NCI-H1105 (cell line): ENCODE measurements around the gene ZNF385B.
"Not testable (repeated sequence)": the region's sequence is repeated elsewhere in the genome, so short reads cannot be mapped to it uniquely, and the experiment has no call there.

Experiments used
- DNase-seq: peaks from one replicate; lab custom pipeline; 2025; lab: John Stamatoyannopoulos, UW

The ZNF385B gene

GRCh38 chr2:179483131-179483530, 378.3 kb downstream of the ZNF385B start:
- no peak for DNase-seq

- DNase-seq = no peak
Observed at GRCh38 chr2:179479947-179480346, 381.5 kb downstream of the ZNF385B start.

DNA sequence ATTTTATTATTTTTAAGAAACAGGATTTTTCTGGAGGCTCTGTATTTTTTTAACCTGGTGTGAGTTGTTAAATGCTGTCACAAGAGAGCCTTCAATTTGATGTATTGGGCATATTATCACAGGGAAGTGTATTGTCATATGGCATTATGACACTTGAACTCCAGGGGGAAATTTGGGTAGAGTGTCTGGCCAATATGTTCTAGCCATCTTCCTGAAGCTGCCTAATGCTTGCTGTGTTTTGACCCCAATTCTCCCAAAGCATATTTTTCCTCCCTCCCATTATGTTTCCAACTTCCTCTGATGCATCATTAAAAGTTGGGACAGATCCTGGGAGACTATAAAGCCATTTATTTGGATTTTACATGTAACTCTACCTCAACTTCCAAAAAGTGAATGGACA, 382.6 kb downstream of the ZNF385B start:
- DNase-seq = no peak

DNA sequence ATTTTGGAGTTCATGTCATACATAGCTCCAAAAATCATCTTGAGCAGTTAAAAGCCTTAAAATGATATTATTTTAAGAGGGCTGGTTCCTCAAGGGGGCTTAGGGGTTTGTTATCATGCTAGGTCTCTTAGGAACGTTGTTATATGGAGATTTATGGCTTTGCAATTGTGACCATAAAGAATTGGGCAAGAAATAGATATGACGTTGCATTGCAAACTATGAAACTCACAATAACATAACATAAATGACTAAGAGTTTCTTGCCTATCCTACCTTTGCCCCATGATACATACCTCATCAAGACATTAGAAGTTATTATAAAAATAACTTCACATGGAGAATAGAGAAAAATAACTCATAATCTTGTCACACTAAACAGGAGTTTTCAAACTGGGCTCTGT, 390.4 kb downstream of the ZNF385B start:
- no peak for DNase-seq

GRCh38 chr2:179470089-179470488, 391.3 kb downstream of the ZNF385B start:
- DNase-seq = no peak

DNA sequence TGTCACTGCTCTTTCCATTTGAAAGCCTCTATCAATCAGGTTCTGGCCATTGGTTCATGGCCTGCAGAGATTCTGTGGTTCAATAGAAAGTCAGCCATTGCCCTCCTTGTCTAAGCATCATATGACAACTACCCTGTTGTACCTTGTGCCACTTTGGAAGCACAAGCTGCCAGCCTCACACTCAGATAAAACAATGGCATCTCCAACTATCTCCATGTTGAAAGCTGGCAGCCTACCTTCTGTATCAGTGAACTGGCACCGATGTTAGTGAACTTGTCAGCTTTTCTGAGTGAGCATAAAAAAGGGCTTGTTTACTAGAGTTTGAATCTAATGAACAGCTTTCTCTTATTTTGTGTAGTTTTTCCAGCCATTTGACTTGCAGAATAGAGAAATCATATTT, 393.5 kb downstream of the ZNF385B start:
- DNase-seq = no peak

GRCh38 chr2:179467111-179467510, 394.3 kb downstream of the ZNF385B start:
- DNase-seq = no peak

DNA sequence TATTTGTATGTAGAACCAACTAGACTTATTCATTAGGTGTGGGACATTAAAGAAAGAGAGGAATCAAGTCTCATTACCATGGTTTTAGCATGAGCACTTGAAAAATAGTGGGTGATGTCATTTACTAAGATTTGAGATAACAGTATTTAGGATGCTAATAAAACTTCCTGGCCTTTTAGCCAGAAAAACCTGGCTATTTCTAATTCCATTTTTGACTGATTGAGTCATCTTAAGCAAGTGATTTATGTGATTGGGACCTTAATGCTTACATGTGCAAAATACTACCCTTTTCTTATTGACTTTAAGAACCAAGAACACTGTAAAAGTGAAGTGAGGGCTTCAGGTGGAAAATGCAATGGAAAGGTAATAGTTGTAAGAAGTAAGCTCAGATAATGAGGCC, 400.0 kb downstream of the ZNF385B start:
- DNase-seq = no peak

- no peak for DNase-seq
Observed at GRCh38 chr2:179460181-179460929, 401.1 kb downstream of the ZNF385B start.

DNA sequence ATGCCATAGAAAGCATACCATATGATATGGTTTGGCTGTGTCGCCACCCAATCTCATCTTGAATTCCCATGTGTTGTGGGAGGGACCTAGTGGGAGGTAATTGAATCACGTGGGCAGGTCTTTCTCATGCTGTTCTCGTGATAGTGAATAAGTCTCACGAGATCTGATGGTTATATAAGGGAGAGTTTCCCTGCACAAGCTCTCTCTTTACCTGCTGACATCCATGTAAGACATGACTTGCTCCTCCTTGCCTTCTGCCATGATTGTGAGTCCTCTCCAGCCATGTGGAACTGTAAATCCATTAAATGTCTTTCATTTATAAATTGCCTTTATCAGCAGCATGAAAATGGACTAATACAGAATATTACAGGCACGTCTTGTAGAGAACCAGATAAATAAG, 403.3 kb downstream of the ZNF385B start:
- not testable (repeated sequence) for DNase-seq

DNA sequence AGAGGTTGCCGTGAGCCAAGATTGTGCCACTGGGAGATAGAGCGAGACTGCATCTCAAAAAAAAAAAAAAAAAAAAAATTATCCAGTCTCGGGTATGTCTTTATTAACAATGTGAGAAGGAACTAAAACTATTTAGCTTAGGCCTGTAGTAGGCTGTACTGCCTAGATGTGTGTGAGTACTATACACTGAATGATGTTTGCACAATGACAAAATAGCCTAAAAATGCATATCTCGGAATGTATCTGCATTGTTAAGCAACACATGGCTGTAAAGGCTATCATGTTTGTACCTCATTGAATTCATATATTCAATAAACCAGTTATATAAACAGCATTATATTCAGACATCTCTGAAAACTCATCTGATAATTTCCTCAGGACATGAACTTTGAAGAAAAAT, 405.6 kb downstream of the ZNF385B start:
- no peak for DNase-seq

- DNase-seq = no peak
Observed at GRCh38 chr2:179455172-179455524, 406.3 kb downstream of the ZNF385B start.

DNA sequence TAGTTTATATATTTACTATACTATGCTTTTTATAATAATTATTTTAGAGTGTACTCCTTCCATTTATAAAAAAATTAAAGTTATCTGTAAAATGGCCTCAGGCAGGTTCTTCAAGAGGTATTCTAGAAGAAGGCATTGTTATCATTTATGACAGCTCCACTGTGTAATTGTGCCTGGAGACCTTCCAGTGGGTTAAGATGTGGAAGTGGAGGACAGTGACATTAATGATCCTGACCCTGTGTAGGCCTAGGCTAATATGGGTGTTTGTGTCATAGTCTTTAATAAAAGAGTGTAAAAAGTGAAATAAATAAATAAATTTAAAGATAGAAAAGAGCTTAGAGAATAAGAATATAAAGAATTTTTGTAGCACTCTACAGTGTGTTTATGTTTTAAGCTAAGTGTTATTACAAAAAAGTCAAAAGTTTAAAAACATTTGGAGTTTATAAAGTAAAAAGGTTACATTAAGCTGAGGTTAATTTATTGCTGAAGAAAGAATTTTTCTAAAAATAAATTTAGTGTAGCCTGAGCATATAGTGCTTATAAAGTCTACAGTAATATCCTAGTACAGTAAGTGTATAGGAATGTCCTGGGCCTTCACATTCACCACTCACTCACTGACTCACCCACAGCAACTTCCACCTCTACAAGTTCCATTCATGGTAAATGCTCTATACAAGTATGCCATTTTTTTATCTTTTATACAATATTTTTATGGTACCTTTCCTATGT, 406.8 kb downstream of the ZNF385B start:
- DNase-seq = no peak

GRCh38 chr2:179449010-179449409, 412.4 kb downstream of the ZNF385B start:
- DNase-seq = no peak

- DNase-seq = no peak
Observed at GRCh38 chr2:179447839-179448447, 413.5 kb downstream of the ZNF385B start.

DNA sequence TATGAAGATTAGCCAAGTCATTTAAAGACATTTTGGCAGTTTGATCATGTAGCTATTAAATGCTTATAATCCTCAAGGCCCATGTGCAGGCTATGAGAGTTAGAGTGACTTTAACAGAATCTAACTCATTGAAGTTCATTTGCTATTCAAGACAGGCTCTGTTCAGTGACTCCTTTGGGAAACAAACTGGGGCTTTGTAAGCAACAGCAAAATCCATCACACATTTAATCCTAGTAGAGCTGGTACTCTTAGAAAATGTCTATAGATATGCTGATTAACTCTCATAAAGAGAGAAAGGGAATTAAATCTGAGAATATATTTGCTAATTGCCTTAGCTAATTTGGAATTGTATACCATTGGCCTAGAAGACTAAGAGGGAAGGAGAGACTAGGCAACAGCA, 414.0 kb downstream of the ZNF385B start:
- no peak for DNase-seq

DNA sequence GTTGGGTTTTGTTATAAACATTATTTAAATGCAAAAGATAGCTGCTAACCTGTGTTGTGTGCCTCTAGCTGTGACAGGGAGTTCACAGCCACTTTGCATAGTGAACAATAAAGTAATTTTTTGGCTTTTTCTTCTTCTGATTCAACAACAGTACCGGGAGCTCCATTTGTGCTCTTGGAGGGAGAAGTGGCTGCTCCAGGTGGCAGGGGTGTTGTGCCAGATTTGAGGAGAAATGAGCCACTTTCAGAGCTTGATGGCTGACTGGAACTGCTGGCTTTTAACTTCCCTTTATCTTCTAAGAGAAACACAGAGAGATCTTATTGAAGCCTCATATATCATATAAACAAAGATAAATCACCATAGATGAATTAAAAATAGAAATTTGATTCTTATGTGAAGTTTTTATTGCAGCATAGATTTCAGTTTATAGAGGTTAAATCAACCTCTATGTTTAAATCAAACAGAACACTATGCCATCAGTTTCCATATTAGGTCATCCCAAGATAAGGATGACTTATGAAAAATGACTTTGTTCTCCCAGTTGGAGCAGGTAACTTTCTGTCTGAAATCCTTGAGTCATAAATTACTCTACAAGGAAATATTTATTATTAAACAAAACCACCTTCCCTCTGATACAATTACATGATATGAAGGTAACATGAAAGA, 414.8 kb downstream of the ZNF385B start:
- no peak for DNase-seq

- no peak for DNase-seq
Observed at GRCh38 chr2:179444056-179444455, 417.4 kb downstream of the ZNF385B start.

GRCh38 chr2:179443180-179443579, 418.2 kb downstream of the ZNF385B start:
- DNase-seq = no peak

GRCh38 chr2:179442206-179442605, 419.2 kb downstream of the ZNF385B start:
- no peak for DNase-seq

DNA sequence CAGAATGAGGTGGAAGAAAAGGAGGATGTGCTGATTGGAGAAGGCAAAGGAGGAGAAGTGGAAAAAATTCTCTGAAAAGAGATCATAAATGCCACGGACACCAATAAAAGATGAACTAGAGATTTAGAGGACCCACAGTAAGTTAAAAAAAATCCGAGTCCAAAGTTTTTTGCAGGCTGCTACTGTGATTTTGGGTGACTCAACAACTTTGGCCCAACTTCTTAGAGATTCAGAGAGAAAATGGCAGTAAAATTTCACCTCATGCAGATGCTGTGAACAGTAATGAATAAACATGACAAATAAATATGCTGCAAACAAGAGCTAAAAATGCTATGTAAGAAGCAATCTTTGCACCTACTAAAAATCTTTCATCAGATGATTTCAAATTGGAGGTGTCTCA, 419.9 kb downstream of the ZNF385B start:
- DNase-seq = no peak

DNA sequence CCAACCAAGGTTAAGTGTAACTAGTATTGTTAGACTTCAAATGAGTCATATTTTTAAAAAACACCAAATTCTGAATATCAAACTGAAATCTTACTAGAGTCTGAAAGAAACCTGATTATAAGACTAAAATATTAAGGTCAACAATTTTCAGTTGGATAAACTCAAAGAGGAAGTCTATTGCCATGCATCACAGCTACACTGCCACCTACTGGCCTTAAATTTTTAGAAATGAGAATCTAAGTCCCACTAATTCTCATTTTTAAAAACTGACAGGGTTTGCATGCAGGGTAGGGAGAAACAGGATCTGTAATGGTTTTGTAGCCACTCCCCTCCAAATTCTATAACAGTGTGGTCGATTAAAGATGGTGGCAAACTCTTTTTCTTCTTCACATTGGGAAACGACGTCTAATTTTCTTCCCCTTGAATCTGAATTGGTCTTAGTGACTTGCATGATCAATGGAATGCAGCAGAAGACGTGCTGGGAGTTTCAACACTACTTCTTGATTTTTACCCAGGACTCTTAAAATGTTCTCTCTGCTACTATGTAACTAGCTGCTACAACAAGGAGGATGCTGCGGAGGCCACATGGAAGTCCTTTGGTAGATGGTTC, 420.7 kb downstream of the ZNF385B start:
- no peak for DNase-seq
